IMR-90 (cell line): ENCODE measurements around the gene BTG4. TPM values are rescaled to one million over a fixed set of nuclear protein-coding genes. Genes with fewer than 3 reads are reported as not detected.

Source experiments
- ATAC-seq: fragments of 200-7000 bp; cut with Tn5 transposase; 2 replicates; pipeline ENCODE4 v1.9.1; 2020; ENCODE audit warnings: low read depth, mild to moderate bottlenecking, moderate library complexity
- BruUV-seq: library from RNA; stranded (reverse); fragments of 400-500 nt; replicated peaks from 2 replicates; lab custom pipeline; 2021; lab: Mats Ljungman, UMichigan
- CTCF ChIA-PET: fragments of 300-600 bp; formaldehyde crosslinking; extraction: SDS; loops from one replicate; lab custom pipeline; 2021; ENCODE audit warnings: antibody characterized with exemption; lab: Yijun Ruan, JAX
- POLR2A ChIA-PET: fragments of 300-600 bp; sonication (Branson Sonifier 250); formaldehyde crosslinking; loops from one replicate; lab custom pipeline; 2022; ENCODE audit warnings: antibody characterized with exemption; ENCODE audit not compliant: unreplicated experiment; lab: Charles Lee
- DNase-seq: peaks from one replicate; pipeline ENCODE4 v3.0.0; 2013
- H2AFZ ChIP-seq: replicated peaks from 2 replicates; pipeline ENCODE3; 2013; ENCODE audit warnings: low read length, mild to moderate bottlenecking; ENCODE audit not compliant: poor library complexity
- H2AK5ac ChIP-seq: 2 replicates; pipeline ENCODE4 v1.6.1; 2013; ENCODE audit warnings: low read depth, low read length, inconsistent platforms
- H2AK9ac ChIP-seq: replicated peaks from 2 replicates; pipeline ENCODE3; 2013; ENCODE audit warnings: mild to moderate bottlenecking, low read depth, low read length, moderate library complexity; ENCODE audit not compliant: poor library complexity
- H2BK120ac ChIP-seq: 2 replicates; pipeline ENCODE4 v1.6.1; 2013; ENCODE audit warnings: low read depth, low read length, inconsistent platforms
- H2BK15ac ChIP-seq: 3 replicates; pipeline ENCODE4 v1.6.1; 2013; ENCODE audit warnings: low read depth, low read length, inconsistent platforms
- H2BK20ac ChIP-seq: 2 replicates; pipeline ENCODE4 v1.6.1; 2013; ENCODE audit warnings: low read depth, mild to moderate bottlenecking, inconsistent platforms, low read length, moderate library complexity
- H2BK5ac ChIP-seq: 2 replicates; pipeline ENCODE4 v1.6.1; 2013; ENCODE audit warnings: mild to moderate bottlenecking, low read depth, low read length, inconsistent platforms; ENCODE audit not compliant: poor library complexity, severe bottlenecking
- H3K14ac ChIP-seq: replicated peaks from 2 replicates; pipeline ENCODE4 v1.6.1; 2013; ENCODE audit warnings: low read depth, low read length, inconsistent platforms
- H3K18ac ChIP-seq: 2 replicates; pipeline ENCODE4 v1.6.1; 2013; ENCODE audit warnings: low read depth, low read length, control low read depth
- H3K23ac ChIP-seq: 2 replicates; pipeline ENCODE4 v1.6.1; 2013; ENCODE audit warnings: low read depth, low read length, inconsistent platforms
- H3K27ac ChIP-seq: 2 replicates; pipeline ENCODE4 v1.5.1; 2013; ENCODE audit warnings: mild to moderate bottlenecking, control low read depth, low read length; ENCODE audit not compliant: insufficient read depth
- H3K27me3 ChIP-seq: 2 replicates; pipeline ENCODE4 v1.6.1; 2013; ENCODE audit warnings: low read length; ENCODE audit not compliant: control insufficient read depth, insufficient read depth
- H3K36me3 ChIP-seq: 2 replicates; pipeline ENCODE4 v1.6.1; 2013; ENCODE audit warnings: low read length, mixed read lengths; ENCODE audit not compliant: control insufficient read depth, insufficient read depth
- H3K4ac ChIP-seq: 2 replicates; pipeline ENCODE4 v1.6.1; 2013; ENCODE audit warnings: low read depth, low read length, inconsistent platforms
- H3K4me1 ChIP-seq: 2 replicates; pipeline ENCODE4 v1.6.1; 2013; ENCODE audit warnings: low read length, mixed read lengths; ENCODE audit not compliant: control insufficient read depth, insufficient read depth
- H3K4me2 ChIP-seq: 2 replicates; pipeline ENCODE4 v1.6.1; 2013; ENCODE audit warnings: low read depth, mild to moderate bottlenecking, control low read depth, low read length, moderate library complexity
- H3K4me3 ChIP-seq: 2 replicates; pipeline ENCODE4 v1.5.1; 2013; ENCODE audit warnings: low read depth, mild to moderate bottlenecking, control low read depth, low read length, moderate library complexity; ENCODE audit not compliant: insufficient read depth
- H3K56ac ChIP-seq: 2 replicates; pipeline ENCODE4 v1.6.1; 2013; ENCODE audit warnings: low read length, inconsistent platforms; ENCODE audit not compliant: insufficient read depth; ENCODE audit errors: extremely low read depth
- H3K79me1 ChIP-seq, 2 experiments: 2 replicates each; pipeline ENCODE4 v1.6.1; 2013; ENCODE audit warnings: low read length in 2 of 2, inconsistent platforms in 1 of 2, low read depth in 1 of 2
- H3K9ac ChIP-seq: 2 replicates; pipeline ENCODE4 v1.6.1; 2013; ENCODE audit warnings: low read depth, low read length, control low read depth
- H3K9me1 ChIP-seq: 2 replicates; pipeline ENCODE4 v1.6.1; 2013; ENCODE audit warnings: low read length, inconsistent platforms; ENCODE audit not compliant: insufficient read depth
- H3K9me3 ChIP-seq: 2 replicates; pipeline ENCODE4 v1.6.1; 2013; ENCODE audit warnings: low read length; ENCODE audit not compliant: control insufficient read depth, insufficient read depth
- H4K20me1 ChIP-seq: 2 replicates; pipeline ENCODE4 v1.6.1; 2013; ENCODE audit warnings: low read length, inconsistent platforms; ENCODE audit not compliant: insufficient read depth
- H4K5ac ChIP-seq: 2 replicates; pipeline ENCODE4 v1.6.1; 2013; ENCODE audit warnings: mild to moderate bottlenecking, low read depth, low read length, control low read depth
- H4K8ac ChIP-seq, 2 experiments: 2 replicates each; pipeline ENCODE4 v1.6.1; 2013; ENCODE audit warnings: low read depth in 2 of 2, low read length in 2 of 2, control low read depth in 1 of 2, inconsistent platforms in 1 of 2
- H4K91ac ChIP-seq: 2 replicates; pipeline ENCODE4 v1.6.1; 2013; ENCODE audit warnings: low read depth, low read length, inconsistent platforms; ENCODE audit not compliant: insufficient read depth
- CHD1 ChIP-seq: IDR thresholded peaks from 2 replicates; pipeline ENCODE4 v1.6.1; 2012; ENCODE audit warnings: low read depth, low read length, improper control_type of control experiment
- MXI1 ChIP-seq: IDR thresholded peaks from 2 replicates; pipeline ENCODE4 v1.6.1; 2012; ENCODE audit warnings: low read depth, mild to moderate bottlenecking, low read length, moderate library complexity, borderline replicate concordance
- NFE2L2 ChIP-seq: fragments of 150-350 bp; IDR thresholded peaks from 2 replicates; pipeline ENCODE4 v1.6.1; 2016; ENCODE audit warnings: low read depth, mild to moderate bottlenecking, low read length
- RCOR1 ChIP-seq: IDR thresholded peaks from 2 replicates; pipeline ENCODE4 v1.6.1; 2012; ENCODE audit warnings: mild to moderate bottlenecking, low read length, improper control_type of control experiment; ENCODE audit not compliant: insufficient replicate concordance
- WGBS, 2 experiments: methylation state at CpG; one replicate each; pipeline versions ENCODE4 v1.1.5 to v1.1.7; 2013; ENCODE audit warnings: missing lambda C conversion rate in 2 of 2; ENCODE audit not compliant: insufficient read length in 1 of 2; ENCODE audit errors: extremely low coverage in 2 of 2; 5-methylcytosine and 5-hydroxymethylcytosine counted together
- dilution Hi-C: fragments of 300-500 bp; cut with HindIII; formaldehyde crosslinking; loops from one replicate; pipeline ENCODE4 v1.14.3; 2018; ENCODE audit warnings: low sequenced_read_pairs; ENCODE audit not compliant: unreplicated experiment
- in situ Hi-C: fragments of 300-500 bp; cut with MboI; formaldehyde crosslinking; loops from 3 replicates; pipeline ENCODE4 v1.14.3; 2019; ENCODE audit warnings: low sequenced_read_pairs, inconsistent platforms, mixed read lengths
- intact Hi-C: fragments of 100-400 bp; cut with micrococcal nuclease; formaldehyde crosslinking; loops from 2 replicates; pipeline ENCODE4 v1.10.0; 2022
- polyA plus RNA-seq, 3 experiments: library from polyadenylated mRNA; depleted of rRNA; stranded (reverse); fragments of >200 nt; gene quantifications; 2 replicates each; pipeline ENCODE4 v1.2.3, GENCODE V29; 2012; ENCODE audit warnings: low replicate concordance in 1 of 3
- total RNA-seq: library from RNA; depleted of rRNA; stranded (reverse); fragments of >200 nt; gene quantifications from 2 replicates; pipeline ENCODE4 v1.2.3, GENCODE V29; 2012

Gene BTG4
- total and polyA plus RNA-seq, 2 of the 4 experiments (the other 2 are of a cell fraction), result not detected

DNA sequence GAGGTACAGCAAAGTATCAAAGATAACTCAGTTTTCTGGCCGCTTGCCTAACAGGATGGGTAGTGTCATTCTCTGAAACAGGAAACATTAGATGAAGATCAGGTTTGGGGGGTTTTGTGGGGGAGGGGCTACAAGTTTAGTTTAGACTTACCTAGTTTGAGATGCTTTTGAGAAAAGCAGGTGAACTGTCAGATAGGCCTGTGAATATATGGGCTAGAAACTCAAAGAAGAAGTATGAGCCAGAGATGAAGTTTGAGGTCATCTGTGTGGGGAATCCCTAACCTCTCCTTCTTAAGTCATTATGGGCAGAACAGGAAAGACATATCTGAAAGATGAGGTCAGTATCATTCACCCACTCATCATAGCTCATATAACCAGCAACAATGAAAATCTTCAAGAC, 14.3 kb upstream of the BTG4 start:
- BruUV-seq, result no TSS peak
- H3K4ac ChIP-seq, result no peak overlapping the region
- H3K14ac ChIP-seq, result 0 out of 2 replicates have a peak overlapping the region, but pooled peaks have one; percentile 28
- H2AFZ ChIP-seq, result no peak overlapping the region
- H3K9me3 ChIP-seq, result no peaks in the 10 kb centered on the region
- H2BK5ac ChIP-seq, result peak overlapping the region; percentile 41
- H2AK9ac ChIP-seq, result no peak overlapping the region
- ATAC-seq (peak; percentile 83), DNase-seq (peak; percentile 93)
- no peak for TF ChIP-seq NFE2L2
- TF ChIP-seq CHD1, result no peak
- TF ChIP-seq RCOR1, result no peak
- no peak for TF ChIP-seq MXI1
- H3K9me1 ChIP-seq, result 0 out of 2 replicates have a peak, but pooled peaks cover 6% of the 10 kb centered on the region
- H3K79me1 ChIP-seq, result no peaks in the 10 kb centered on the region
- intact Hi-C loops (no loop called here), in situ Hi-C loops (no loop called here), dilution Hi-C loops (no loop called here)
- H2AK5ac ChIP-seq, result no peak overlapping the region
- POLR2A ChIA-PET, result no interaction called here
- WGBS, 2 experiments, result 80% methylated on average over 1 of the region's 1 CpG; no CpG with 5 or more reads in 1 of the 2 experiments
- no peaks in the 10 kb centered on the region for H3K27me3 ChIP-seq
- no peak overlapping the region for H3K4me2 ChIP-seq
- peak overlapping the region; percentile 12; the same call in 1 of the 2 replicates for H3K18ac ChIP-seq
- no peak overlapping the region for H4K5ac ChIP-seq
- H3K56ac ChIP-seq, result no peak overlapping the region
- H3K4me3 ChIP-seq, result no peak overlapping the region
- no peak overlapping the region for H3K27ac ChIP-seq
- CTCF ChIA-PET, result no interaction called here
- no peaks in the 10 kb centered on the region for H3K36me3 ChIP-seq
- H4K20me1 ChIP-seq, result no peaks in the 10 kb centered on the region
- H3K9ac ChIP-seq, result no peak overlapping the region
- 0 out of 4 replicates have a peak overlapping the region, but pooled peaks of 1 of the 2 experiments have one; percentile 46 for H4K8ac ChIP-seq
- peak overlapping the region; percentile 71; the same call in 1 of the 2 replicates for H2BK20ac ChIP-seq
- H4K91ac ChIP-seq, result no peak overlapping the region
- H3K4me1 ChIP-seq, result peaks cover 2% of the 10 kb centered on the region; the same call in 1 of the 2 replicates
- H2BK15ac ChIP-seq, result 0 out of 3 replicates have a peak overlapping the region, but pooled peaks have one; percentile 29
- peak overlapping the region; percentile 46; the same call in 1 of the 2 replicates for H2BK120ac ChIP-seq
- H3K23ac ChIP-seq, result no peak overlapping the region
